ENCODE data around the gene IQGAP3. TPM values are rescaled to one million over a fixed set of nuclear protein-coding genes. Genes with fewer than 3 reads are reported as not detected.

IQGAP3 gene
- total and polyA plus RNA-seq, 2 experiments from 2014 or later: 11.9 to 31.8 TPM

- TF ChIP-seq NANOG (IDR thresholded peaks at IDR 0.05; ENCODE audit: borderline replicate concordance) (no peak), ETS1 (IDR thresholded peaks at IDR 0.05) (no peak), ZNF462 (CRISPR knock-in tag; IDR thresholded peaks at IDR 0.05) (no peak), EZH2phosphoT487 (IDR thresholded peaks at IDR 0.05; ENCODE audit: unreplicated experiment) (no peak), JUNB (IDR thresholded peaks at IDR 0.05; ENCODE audit: unreplicated experiment) (no peak), STAT1 (IDR thresholded peaks at IDR 0.05; ENCODE audit: unreplicated experiment) (no peak)
- TF ChIP-seq, protein P1, sequence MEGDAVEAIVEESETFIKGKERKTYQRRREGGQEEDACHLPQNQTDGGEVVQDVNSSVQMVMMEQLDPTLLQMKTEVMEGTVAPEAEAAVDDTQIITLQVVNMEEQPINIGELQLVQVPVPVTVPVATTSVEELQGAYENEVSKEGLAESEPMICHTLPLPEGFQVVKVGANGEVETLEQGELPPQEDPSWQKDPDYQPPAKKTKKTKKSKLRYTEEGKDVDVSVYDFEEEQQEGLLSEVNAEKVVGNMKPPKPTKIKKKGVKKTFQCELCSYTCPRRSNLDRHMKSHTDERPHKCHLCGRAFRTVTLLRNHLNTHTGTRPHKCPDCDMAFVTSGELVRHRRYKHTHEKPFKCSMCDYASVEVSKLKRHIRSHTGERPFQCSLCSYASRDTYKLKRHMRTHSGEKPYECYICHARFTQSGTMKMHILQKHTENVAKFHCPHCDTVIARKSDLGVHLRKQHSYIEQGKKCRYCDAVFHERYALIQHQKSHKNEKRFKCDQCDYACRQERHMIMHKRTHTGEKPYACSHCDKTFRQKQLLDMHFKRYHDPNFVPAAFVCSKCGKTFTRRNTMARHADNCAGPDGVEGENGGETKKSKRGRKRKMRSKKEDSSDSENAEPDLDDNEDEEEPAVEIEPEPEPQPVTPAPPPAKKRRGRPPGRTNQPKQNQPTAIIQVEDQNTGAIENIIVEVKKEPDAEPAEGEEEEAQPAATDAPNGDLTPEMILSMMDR (conservative IDR thresholded peaks at IDR 0.05; ENCODE audit: low read depth in 2 of 2): no peak
- Histone ChIP-seq H3K4me1 (ENCODE audit: insufficient read depth) (peaks cover 17% of the 10 kb centered on the region), H3K4me3 (no peak overlapping the region), H3F3A (replicated peaks; ENCODE audit: low read depth) (0 out of 2 replicates have a peak, but pooled peaks cover 4% of the 10 kb centered on the region), H3K4me2 (no peak overlapping the region), H3K27me3 (ENCODE audit: insufficient read depth) (no peaks in the 10 kb centered on the region), H4K20me1 (replicated peaks; ENCODE audit: insufficient read depth) (no peaks in the 10 kb centered on the region), H3K79me2 (replicated peaks; ENCODE audit: insufficient read depth) (no peaks in the 10 kb centered on the region), H3K36me3 (ENCODE audit: insufficient read depth) (no peaks in the 10 kb centered on the region), H3K27ac (ENCODE audit: low read depth) (no peak overlapping the region), H3K9me2 (ENCODE audit: insufficient read depth) (0 out of 2 replicates have a peak, but pooled peaks cover 3% of the 10 kb centered on the region), H2AFZ (no peak overlapping the region)
- ATAC-seq (no peak), DNase-seq (ENCODE audit: low spot score) (no peak)
- Mint-ChIP-seq H3K36me3 (ENCODE audit: low read depth) (no peaks in the 10 kb centered on the region; the same call in 2 of the 3 replicates), H3K4me1 (peaks cover 33% of the 10 kb centered on the region), H3K9me3 (no peaks in the 10 kb centered on the region; the same call in 2 of the 3 replicates), H3K4me3 (no peak overlapping the region), H3K27me3 (ENCODE audit: insufficient read depth, low read depth, poor library complexity) (peaks cover 8% of the 10 kb centered on the region), H3K27ac (no peak overlapping the region)
Observed at GRCh38 chr1:156586323-156586722, 14.0 kb upstream of the IQGAP3 start.

All from GM23338 (cell line).